GM10266 (cell line): ENCODE data around the gene ODR4.

Source experiments
- DNase-seq: peaks from one replicate; pipeline ENCODE4 v3.0.0; 2012; ENCODE audit errors: extremely low spot score
- TF ChIP-seq, protein P1 (sequence below): IDR thresholded peaks from 2 replicates; pipeline ENCODE4 v1.5.1; 2012; ENCODE audit warnings: mild to moderate bottlenecking, low read depth; ENCODE audit not compliant: control insufficient read depth, insufficient read depth; ENCODE audit errors: missing control alignments

ODR4 gene

DNA sequence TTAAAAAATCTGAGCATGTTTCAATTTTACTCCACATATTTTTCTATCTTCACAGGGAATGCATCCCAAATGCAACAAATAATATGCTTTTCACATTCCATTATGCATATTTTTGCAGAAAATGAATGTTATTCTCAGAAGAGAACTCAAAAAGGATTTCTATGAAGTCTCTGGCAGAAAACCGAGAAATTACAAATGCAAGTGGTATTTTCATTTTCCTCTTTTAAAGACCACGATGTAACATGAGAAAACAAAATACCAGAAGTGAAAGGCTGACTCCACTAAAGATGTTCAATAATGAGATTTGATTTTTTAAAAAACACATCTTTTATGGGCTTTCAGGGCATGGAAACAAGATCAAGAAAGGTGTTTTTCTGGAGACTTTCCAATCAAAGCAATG, 90.3 kb downstream of the ODR4 start:
- TF ChIP-seq, protein P1, sequence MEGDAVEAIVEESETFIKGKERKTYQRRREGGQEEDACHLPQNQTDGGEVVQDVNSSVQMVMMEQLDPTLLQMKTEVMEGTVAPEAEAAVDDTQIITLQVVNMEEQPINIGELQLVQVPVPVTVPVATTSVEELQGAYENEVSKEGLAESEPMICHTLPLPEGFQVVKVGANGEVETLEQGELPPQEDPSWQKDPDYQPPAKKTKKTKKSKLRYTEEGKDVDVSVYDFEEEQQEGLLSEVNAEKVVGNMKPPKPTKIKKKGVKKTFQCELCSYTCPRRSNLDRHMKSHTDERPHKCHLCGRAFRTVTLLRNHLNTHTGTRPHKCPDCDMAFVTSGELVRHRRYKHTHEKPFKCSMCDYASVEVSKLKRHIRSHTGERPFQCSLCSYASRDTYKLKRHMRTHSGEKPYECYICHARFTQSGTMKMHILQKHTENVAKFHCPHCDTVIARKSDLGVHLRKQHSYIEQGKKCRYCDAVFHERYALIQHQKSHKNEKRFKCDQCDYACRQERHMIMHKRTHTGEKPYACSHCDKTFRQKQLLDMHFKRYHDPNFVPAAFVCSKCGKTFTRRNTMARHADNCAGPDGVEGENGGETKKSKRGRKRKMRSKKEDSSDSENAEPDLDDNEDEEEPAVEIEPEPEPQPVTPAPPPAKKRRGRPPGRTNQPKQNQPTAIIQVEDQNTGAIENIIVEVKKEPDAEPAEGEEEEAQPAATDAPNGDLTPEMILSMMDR: no peak
- DNase-seq: no peak
